GM18505 (cell line): ENCODE data around the gene RABGEF1.
"Not testable (repeated sequence)": the region's sequence is repeated elsewhere in the genome, so short reads cannot be mapped to it uniquely, and the experiment has no call there.

ENCODE experiments used
- ATAC-seq: cut with Tn5 transposase; IDR thresholded peaks from one replicate; pipeline ENCODE4 v1.9.1; 2021; ENCODE audit not compliant: unreplicated experiment
- POLR2A ChIP-seq: IDR thresholded peaks from 4 replicates; pipeline ENCODE4 v1.6.1; 2011; ENCODE audit warnings: borderline replicate concordance; ENCODE audit not compliant: insufficient read depth, insufficient read length; ENCODE audit errors: extremely low read depth

The RABGEF1 gene

DNA sequence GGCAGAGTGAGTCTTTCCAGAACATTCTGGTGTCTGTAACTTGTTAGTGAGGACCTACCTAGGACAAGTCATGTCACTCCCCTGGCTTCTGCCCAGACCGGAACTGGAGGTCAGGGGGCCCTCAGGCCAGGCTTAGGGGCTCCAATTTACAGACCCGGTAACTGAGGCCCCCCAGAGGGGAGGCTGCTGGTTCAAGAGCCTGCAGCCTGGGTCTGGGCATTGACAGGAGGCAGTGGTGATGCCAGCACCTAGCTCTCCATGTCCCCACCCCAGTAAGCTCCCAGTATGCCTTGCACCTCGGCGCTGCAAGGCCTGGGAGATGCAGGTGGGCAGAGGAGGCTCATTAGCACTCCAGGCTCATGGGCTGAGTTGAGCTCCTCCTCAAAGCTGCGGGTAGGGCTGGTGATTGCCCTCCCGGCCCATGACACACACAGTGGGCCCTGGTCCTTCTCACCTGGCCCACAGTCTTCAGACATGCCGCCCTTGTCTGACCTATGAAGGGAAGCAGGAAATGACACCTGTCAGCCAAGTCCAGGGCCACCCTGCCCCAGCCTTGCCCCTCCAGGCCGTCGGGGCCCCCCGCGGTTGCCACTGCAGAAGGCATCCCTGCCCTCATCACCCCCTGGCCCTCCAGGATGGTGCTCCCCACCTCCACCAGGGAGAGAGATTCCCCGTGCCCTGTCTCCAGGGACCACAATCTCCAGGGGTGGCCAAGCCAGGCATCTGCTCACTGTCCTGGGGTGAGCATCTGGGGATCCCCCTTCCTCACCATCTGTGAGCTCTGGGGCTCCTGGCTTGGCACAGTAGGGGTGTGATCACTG, 92.2 kb downstream of the RABGEF1 start:
- no peak for ATAC-seq
- no peak for TF ChIP-seq POLR2A

DNA sequence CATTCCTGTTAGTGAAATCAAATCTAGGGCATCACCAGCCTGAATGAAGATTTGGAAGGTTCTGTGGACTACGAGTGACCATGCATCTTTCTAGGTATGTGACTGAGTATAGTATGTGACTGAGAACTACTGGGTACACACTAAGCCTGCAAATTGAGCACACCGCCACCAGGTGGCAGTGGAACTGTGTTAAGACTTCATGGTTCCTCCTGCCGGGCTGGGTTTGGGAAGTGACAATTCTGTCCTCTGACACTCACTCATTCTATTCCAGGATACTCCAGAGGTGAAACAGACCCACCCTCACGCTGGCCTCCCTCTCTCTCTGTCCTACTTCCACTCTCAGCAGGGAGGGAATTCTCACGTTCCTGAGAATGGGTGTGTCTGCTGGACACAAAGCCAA, 96.5 kb downstream of the RABGEF1 start:
- no peak for ATAC-seq
- TF ChIP-seq POLR2A, result no peak

- no peak for ATAC-seq
- no peak for TF ChIP-seq POLR2A
Observed at GRCh38 chr7:66837661-66838060, 97.1 kb downstream of the RABGEF1 start.

- TF ChIP-seq POLR2A, result no peak
- ATAC-seq, result no peak
Observed at GRCh38 chr7:66839814-66840213, 99.3 kb downstream of the RABGEF1 start.

DNA sequence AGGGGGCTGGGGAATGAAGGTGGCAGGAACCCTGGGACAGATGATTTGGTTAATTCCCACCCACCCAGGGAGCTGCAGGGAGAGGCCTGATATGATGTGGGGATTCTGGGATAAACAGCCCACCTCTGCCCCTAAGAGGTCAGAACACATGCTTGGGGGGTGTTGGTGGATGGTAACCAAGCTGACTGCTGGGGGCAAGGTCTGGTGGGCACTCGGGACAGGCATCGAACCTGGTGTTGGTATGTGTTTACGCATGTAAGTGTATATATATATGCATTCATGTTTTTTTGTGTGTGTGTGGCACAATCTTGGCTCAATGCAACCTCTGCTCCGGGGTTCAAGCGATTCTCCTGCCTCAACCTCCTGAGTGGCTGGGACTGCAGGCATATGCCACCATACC, 99.8 kb downstream of the RABGEF1 start:
- ATAC-seq, result no peak
- no peak for TF ChIP-seq POLR2A

DNA sequence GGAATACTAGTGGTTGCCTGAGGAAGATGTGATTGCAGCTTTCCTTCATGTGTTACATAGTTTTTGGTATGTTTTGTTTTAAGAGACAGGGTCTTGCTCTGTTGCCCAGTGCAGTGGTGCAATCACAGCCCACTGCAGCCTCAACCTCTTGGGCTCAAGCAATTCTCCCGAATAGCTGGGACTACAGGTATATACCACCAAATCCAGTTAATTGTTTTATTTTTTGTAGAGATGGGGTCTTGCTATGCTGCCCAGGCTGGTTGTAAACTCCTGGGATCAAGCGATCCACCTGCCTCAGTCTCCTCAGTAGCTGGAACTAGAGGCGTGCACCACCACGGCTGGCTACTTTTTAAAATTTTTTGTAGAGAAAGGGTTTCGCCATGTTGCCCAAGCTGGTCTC, 101.4 kb downstream of the RABGEF1 start:
- no peak for TF ChIP-seq POLR2A
- ATAC-seq, result no peak

GRCh38 chr7:66843492-66843891, 103.0 kb downstream of the RABGEF1 start:
- ATAC-seq, result not testable (repeated sequence)

DNA sequence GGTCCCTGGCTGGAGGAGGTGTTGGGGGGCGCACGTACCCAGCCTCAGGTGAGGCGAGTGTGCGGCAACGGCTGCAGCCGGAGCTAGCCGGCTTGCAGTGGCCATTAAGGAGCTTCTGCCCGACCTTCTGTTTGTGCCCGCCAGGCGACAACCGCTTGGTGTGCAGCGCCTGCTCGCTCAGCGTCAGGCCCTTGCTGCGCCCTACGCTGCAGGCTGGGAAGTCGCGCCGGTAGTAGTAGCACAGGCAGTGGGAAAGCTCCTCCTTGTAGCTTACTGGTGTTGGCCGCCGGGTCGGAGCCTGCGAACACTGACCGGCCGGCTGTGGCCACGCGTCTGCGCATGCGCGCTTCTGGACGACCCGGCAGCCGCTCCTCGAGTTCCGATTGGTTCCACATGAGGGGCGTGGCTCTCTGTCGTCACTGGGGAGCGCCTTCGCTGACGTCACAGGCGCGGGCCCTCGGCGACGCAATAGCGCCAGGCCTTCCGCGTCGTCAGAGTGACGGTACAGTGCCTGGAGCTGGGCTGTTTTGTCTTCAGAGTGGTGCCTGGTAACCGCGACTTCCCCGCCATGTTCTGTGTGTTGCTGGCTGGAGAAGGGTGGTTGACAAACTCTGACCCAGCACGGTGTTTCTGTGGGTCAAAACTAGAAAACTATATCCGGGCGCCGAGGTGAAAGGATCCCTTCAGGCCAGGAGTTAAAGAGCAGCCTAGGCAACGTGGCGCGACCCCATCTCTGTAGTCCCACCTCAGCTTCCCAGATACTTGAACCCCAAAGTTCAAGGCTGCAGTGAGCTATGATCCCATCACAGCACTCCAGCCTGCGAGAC, 104.2 kb downstream of the RABGEF1 start:
- peak; percentile 94 for ATAC-seq
- peak; percentile 94 for TF ChIP-seq POLR2A

DNA sequence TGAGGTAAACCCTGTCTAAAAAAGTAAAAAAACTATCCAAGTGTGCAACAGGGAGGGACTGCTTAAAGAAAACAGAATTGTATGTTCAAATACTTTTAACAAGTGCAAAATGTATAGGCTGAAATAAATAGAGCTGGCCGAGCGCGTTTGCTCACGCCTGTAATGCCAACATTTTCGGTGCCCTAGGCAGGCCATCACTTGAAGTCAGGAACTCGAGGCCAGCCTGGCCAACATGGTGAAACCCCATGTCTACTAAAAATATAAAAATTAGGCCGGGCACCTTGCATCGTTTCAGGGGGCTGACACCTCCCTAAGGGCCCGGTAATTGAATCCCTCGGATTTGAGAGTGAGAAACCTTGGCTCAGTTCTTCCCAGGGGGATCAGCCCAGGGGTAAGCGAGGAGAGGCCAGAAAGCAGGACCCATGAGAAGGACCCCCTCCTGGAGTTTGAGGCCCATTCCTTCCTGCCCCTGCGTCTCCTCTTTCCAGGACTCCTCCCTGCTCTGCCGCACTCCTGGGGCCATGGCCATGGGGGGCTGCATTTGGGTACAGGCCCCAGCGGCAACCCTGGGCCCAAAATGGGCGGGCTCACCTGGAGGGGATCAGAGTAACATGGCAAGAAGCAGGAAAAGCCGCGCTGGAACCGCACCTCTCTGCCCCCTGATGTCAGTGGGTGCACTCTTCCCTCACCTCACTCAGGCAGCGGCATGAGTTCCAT, 105.0 kb downstream of the RABGEF1 start:
- no peak for ATAC-seq
- TF ChIP-seq POLR2A, result no peak

DNA sequence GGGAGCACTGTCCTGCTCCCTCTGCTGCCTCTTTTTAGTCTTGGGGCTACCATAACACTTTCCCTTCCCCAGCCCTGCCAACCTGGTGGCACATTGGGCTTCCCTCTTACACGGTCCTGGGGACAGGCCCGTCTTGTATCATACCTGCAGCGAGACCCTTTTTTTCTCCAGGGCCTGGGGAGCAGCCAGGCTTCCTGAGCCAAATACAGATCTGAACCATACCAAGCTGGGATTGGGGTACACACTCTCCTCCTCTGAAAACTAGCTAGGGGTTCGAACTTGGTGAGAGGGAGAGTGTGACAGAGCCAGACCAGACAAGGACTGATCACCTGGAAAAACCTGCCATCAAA, 105.5 kb downstream of the RABGEF1 start:
- ATAC-seq, result not testable (repeated sequence)

DNA sequence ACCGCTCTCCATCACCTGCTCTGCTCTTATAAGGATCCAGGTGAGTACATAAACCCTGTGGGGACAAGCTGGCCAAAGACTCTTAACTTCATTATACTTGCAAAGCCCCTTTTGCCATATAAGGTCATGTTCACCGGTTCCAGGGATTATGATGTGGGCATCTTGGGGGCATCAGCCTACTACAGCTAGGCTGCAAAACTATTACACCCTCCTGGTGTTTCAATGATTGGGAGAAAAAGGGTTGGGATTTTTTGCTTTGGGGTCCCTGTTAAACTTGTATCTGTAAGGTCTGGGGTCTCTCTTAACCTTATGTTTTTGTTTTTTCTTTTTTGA, 107.0 kb downstream of the RABGEF1 start:
- ATAC-seq, result not testable (repeated sequence)

DNA sequence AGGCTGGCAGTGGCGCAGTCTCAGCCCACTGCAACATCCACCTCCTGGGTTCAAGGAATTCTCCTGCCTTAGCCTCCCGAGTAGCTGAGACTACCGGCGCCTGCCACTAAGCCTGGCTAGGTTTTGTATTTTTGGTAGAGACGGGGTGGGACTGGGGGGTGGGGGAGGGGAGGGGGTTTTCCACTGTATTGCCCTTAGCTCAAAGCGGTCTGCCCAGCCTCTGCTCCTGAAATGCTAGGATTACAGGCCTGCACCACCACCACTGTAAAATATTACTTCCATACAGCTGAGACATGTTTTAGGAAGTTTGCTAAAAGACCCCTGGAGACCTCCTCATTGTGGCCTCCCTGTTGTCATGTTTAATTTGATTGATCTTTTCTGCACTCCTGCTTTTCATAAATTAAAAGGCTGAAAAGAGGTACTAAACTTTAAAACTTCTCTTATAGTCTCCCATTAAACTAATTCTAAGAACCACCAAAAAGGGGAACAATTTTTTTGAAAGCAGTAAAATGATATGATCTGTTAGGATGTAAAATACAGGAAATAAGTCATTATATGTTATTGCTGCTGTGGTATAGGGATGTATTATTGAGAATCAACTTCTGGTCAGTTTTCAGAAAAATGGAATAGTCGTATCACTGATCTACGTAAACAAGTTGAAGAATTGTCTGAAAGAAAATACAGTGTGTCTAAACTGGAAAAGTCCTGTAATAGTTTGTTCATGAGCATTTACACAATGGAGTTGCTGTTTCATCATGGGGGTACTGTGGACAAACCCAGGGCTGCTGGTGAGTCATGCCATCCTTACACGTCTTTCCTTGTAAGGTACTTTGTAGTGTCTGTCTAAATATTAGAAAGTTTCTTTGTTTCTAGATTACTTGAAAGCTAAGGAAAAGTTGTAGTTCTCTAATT, 107.6 kb downstream of the RABGEF1 start:
- ATAC-seq, result no peak
- TF ChIP-seq POLR2A, result no peak

GRCh38 chr7:66859339-66859738, 118.8 kb downstream of the RABGEF1 start:
- ATAC-seq, result no peak
- TF ChIP-seq POLR2A, result no peak
